DND-41 (cell line): ENCODE data around the gene RBM6.

Source experiments
- ATAC-seq: fragments of 200-7000 bp; cut with Tn5 transposase; 3 replicates; pipeline ENCODE4 v1.9.1; 2021; ENCODE audit warnings: low read depth; ENCODE audit not compliant: insufficient read depth
- DNase-seq: peaks from one replicate; pipeline ENCODE4 v3.0.0-alpha.2; 2020
- H2AFZ ChIP-seq: 2 replicates; pipeline ENCODE4 v1.6.0; 2012; ENCODE audit warnings: low read depth, low read length
- H3K27ac ChIP-seq: 2 replicates; pipeline ENCODE4 v1.5.1; 2012; ENCODE audit warnings: low read length, inconsistent platforms
- H3K27me3 ChIP-seq: fragments of 200-600 bp; sonication (generic); 2 replicates; pipeline ENCODE4 v1.6.0; 2012; ENCODE audit warnings: low read length, mild to moderate bottlenecking, inconsistent platforms; ENCODE audit not compliant: insufficient read depth, poor library complexity
- H3K36me3 ChIP-seq: 2 replicates; pipeline ENCODE4 v1.5.1; 2012; ENCODE audit warnings: low read length, inconsistent platforms; ENCODE audit not compliant: insufficient read depth
- H3K4me1 ChIP-seq: 2 replicates; pipeline ENCODE4 v1.5.1; 2012; ENCODE audit warnings: mild to moderate bottlenecking, low read length; ENCODE audit not compliant: insufficient read depth
- H3K4me2 ChIP-seq: 2 replicates; pipeline ENCODE4 v1.6.0; 2012; ENCODE audit warnings: mild to moderate bottlenecking, moderate library complexity, low read length, inconsistent platforms; ENCODE audit not compliant: insufficient read depth
- H3K4me3 ChIP-seq, 2 experiments: fragments of 200-600 bp in 1 of 2; shearing (Covaris generic) in 1 of 2; 2 replicates each; pipeline ENCODE4 v1.5.1; 2012 to 2016; ENCODE audit warnings: inconsistent platforms in 2 of 2, low read length in 2 of 2, mild to moderate bottlenecking in 2 of 2, low read depth in 1 of 2, moderate library complexity in 1 of 2
- H3K79me2 ChIP-seq: 2 replicates; pipeline ENCODE4 v1.6.0; 2012; ENCODE audit warnings: low read length, inconsistent platforms; ENCODE audit not compliant: insufficient read depth
- H3K9ac ChIP-seq: 2 replicates; pipeline ENCODE4 v1.6.0; 2012; ENCODE audit warnings: low read depth, mild to moderate bottlenecking, inconsistent platforms, low read length, moderate library complexity
- H3K9me3 ChIP-seq: 2 replicates; pipeline ENCODE4 v1.5.1; 2012; ENCODE audit warnings: low read length, moderate library complexity, mild to moderate bottlenecking, inconsistent platforms; ENCODE audit not compliant: insufficient read depth, severe bottlenecking
- H4K20me1 ChIP-seq: 2 replicates; pipeline ENCODE4 v1.6.0; 2012; ENCODE audit warnings: low read length; ENCODE audit not compliant: insufficient read depth
- EZH2 ChIP-seq: IDR thresholded peaks from 3 replicates; pipeline ENCODE4 v1.6.1; 2012; ENCODE audit warnings: borderline replicate concordance, low read depth, mild to moderate bottlenecking, moderate library complexity, low read length, inconsistent platforms; ENCODE audit not compliant: severe bottlenecking
- TF ChIP-seq, protein P1 (sequence below): IDR thresholded peaks from 2 replicates; pipeline ENCODE4 v1.5.1; 2012; ENCODE audit warnings: borderline replicate concordance, low read length, moderate library complexity, mild to moderate bottlenecking; ENCODE audit not compliant: poor library complexity, severe bottlenecking; ENCODE audit errors: extremely low read depth

The RBM6 gene

GRCh38 chr3:49906073-49906743 lies 33.7 kb upstream of the RBM6 start:
- Histone ChIP-seq H3K4me1 (peaks cover 9% of the 10 kb centered on the region), H4K20me1 (no peaks in the 10 kb centered on the region), H3K36me3 (peaks cover 30% of the 10 kb centered on the region), H3K9me3 (no peaks in the 10 kb centered on the region), H3K9ac (no peak overlapping the region), H2AFZ (no peak overlapping the region), H3K79me2 (no peaks in the 10 kb centered on the region), H3K27ac (no peak overlapping the region), H3K4me3 (no peak overlapping the region), H3K4me2 (no peak overlapping the region), H3K27me3 (no peaks in the 10 kb centered on the region)
- DNase-seq: peak; percentile 31
- no peak for TF ChIP-seq EZH2
- TF ChIP-seq, protein P1, sequence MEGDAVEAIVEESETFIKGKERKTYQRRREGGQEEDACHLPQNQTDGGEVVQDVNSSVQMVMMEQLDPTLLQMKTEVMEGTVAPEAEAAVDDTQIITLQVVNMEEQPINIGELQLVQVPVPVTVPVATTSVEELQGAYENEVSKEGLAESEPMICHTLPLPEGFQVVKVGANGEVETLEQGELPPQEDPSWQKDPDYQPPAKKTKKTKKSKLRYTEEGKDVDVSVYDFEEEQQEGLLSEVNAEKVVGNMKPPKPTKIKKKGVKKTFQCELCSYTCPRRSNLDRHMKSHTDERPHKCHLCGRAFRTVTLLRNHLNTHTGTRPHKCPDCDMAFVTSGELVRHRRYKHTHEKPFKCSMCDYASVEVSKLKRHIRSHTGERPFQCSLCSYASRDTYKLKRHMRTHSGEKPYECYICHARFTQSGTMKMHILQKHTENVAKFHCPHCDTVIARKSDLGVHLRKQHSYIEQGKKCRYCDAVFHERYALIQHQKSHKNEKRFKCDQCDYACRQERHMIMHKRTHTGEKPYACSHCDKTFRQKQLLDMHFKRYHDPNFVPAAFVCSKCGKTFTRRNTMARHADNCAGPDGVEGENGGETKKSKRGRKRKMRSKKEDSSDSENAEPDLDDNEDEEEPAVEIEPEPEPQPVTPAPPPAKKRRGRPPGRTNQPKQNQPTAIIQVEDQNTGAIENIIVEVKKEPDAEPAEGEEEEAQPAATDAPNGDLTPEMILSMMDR: peak; percentile 53
- ATAC-seq: peak; percentile 51

- no peak overlapping the region for H3K27ac ChIP-seq
- no peak for DNase-seq
Measured at GRCh38 chr3:49908373-49909199, 31.4 kb upstream of the RBM6 start.

GRCh38 chr3:49910409-49911123 lies 29.4 kb upstream of the RBM6 start:
- Histone ChIP-seq H3K9ac (no peak overlapping the region), H3K4me1 (no peaks in the 10 kb centered on the region), H3K27ac (no peak overlapping the region), H4K20me1 (no peaks in the 10 kb centered on the region), H2AFZ (no peak overlapping the region), H3K36me3 (peaks cover 47% of the 10 kb centered on the region), H3K4me2 (no peak overlapping the region), H3K27me3 (no peaks in the 10 kb centered on the region), H3K9me3 (no peaks in the 10 kb centered on the region), H3K79me2 (no peaks in the 10 kb centered on the region), H3K4me3 (no peak overlapping the region)
- TF ChIP-seq, protein P1: no peak
- no peak for TF ChIP-seq EZH2
- ATAC-seq (no peak), DNase-seq (no peak)

More at GRCh38 chr3:49908373-49909199, 31.4 kb upstream of the RBM6 start:
- no peak overlapping the region for H3K4me3 ChIP-seq
- no peaks in the 10 kb centered on the region for H3K9me3 ChIP-seq
- H4K20me1 ChIP-seq: no peaks in the 10 kb centered on the region
- TF ChIP-seq, protein P1: no peak
- TF ChIP-seq EZH2: no peak
- H3K4me1 ChIP-seq: no peaks in the 10 kb centered on the region
- H2AFZ ChIP-seq: no peak overlapping the region
- no peaks in the 10 kb centered on the region for H3K27me3 ChIP-seq
- H3K9ac ChIP-seq: no peak overlapping the region
- H3K79me2 ChIP-seq: no peaks in the 10 kb centered on the region
- no peak for ATAC-seq
- H3K36me3 ChIP-seq: peaks cover 47% of the 10 kb centered on the region
- H3K4me2 ChIP-seq: no peak overlapping the region
